ENCODE results near the gene TFEB. TPM values are rescaled to one million over a fixed set of nuclear protein-coding genes. Genes with fewer than 3 reads are reported as not detected.

The TFEB gene
- total and polyA plus RNA-seq, 2 donors (not counting 1 experiment from before 2014, with no cell fraction given) = 1.9 to 7.6 TPM

DNA sequence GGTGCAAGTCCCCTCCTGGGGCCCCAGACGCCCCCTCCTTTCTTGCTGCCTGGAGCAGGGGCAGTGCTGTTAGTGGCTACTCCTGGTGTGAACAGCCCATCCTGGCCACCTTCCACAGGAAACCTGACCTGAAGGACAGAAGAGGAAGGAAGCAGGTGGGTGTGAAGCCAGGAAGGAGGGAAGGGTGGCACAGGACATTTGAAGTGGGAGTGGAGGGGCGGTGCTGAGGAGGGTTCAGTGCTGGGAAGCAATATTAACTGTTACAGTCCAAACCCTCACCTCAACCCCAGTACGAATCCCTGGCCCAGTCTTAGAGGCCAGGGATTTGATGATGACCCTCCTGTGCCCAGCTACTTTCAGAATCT is 45.9 kb upstream of the TFEB start:
- Histone ChIP-seq H3K4me3 (replicated peaks in 1 of 4; ENCODE audit: control extremely low read depth in 1 of 4, insufficient read depth in 1 of 4, low read depth in 3 of 4, low read length in 4 of 4) (peak overlapping the region in 3 of 4 experiments; percentile 18 to 73 (median 50)), H3K9ac (ENCODE audit: insufficient read depth, low read length) (no peak overlapping the region), H3K4me1 (ENCODE audit: control insufficient read depth, extremely low read depth, insufficient read depth, low read length) (peaks cover 7% of the 10 kb centered on the region), H3K36me3 (ENCODE audit: control insufficient read depth, insufficient read depth, low read length) (peaks cover 3% of the 10 kb centered on the region), H3K27ac (ENCODE audit: insufficient read depth, low read length) (no peak overlapping the region), H3K79me2 (ENCODE audit: control insufficient read depth, insufficient read depth, low read length) (no peaks in the 10 kb centered on the region), H3K9me3 (ENCODE audit: control insufficient read depth, insufficient read depth, low read depth, low read length) (no peaks in the 10 kb centered on the region), H2AFZ (ENCODE audit: low read length) (no peak overlapping the region), H4K20me1 (ENCODE audit: control insufficient read depth, extremely low read depth, insufficient read depth, low read length) (no peaks in the 10 kb centered on the region), H3K27me3 (ENCODE audit: control insufficient read depth, insufficient read depth, low read length) (no peaks in the 10 kb centered on the region), H3K4me2 (ENCODE audit: extremely low read depth, insufficient read depth, low read length) (peak overlapping the region; percentile 61)
- TF ChIP-seq EZH2 (IDR thresholded peaks at IDR 0.05; ENCODE audit: low read length, missing control alignments) (no peak), CTCF (conservative IDR thresholded peaks at IDR 0.05 in 1 of 2, IDR thresholded peaks at IDR 0.05 in 1 of 2; ENCODE audit: low read depth in 1 of 2, low read length in 2 of 2) (no peak)
- DNase-seq (ENCODE audit: low read depth in 2 of 2) = no peak

DNA sequence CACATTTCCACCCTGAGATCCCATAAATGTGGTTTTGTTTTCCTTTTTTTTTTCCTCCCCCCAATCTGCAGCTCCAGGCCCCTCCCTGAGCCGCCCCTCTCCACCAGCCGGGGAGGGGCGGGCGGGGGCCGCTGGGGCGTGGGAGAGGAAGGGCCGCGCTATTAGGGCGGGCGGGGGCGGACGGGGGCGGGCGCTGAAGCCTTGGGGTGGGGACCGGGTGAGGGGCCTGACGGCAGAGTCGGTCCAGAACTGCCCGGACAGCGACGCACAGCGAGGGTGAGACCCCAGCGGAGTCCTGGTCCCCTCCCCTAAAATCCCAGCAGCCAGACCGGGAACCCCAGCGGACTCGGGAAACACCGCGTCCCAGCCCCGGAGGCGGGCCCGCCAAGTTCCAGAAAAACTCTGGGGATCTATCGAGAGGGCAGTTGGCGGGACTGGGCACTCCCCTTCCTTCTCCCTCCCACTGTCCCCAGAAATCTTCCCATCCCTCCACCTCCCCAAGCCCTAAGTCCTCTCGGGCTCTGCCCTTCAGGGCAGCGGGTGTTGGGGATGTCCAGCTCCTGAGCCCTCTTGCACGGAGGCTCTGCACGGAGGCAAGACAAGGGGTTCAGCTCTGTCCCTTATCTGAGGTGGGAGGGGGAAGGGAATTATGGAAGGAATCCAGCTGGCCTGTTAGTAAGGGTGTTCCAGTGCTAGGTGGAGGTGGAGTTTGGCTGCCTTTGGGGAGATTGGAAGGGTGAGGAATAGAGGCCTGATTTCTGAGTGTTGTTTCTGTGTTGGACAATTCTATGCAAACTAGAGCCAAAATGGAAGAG is 45.4 kb upstream of the TFEB start, which contains the start of gene PRICKLE4:
Gene PRICKLE4 (plus strand): TSS at position 232 of the 815 bp plus-strand sequence. CDS start 2,692 bp downstream, outside the sequence.
- Histone ChIP-seq H3K4me1 (ENCODE audit: control insufficient read depth, extremely low read depth, insufficient read depth, low read length) (peaks cover 5% of the 10 kb centered on the region), H3K9me3 (ENCODE audit: control insufficient read depth, insufficient read depth, low read depth, low read length) (no peaks in the 10 kb centered on the region), H3K9ac (ENCODE audit: insufficient read depth, low read length) (peak within 1 kb of the TSS; percentile 44), H4K20me1 (ENCODE audit: control insufficient read depth, extremely low read depth, insufficient read depth, low read length) (no peaks in the 10 kb centered on the region), H3K36me3 (ENCODE audit: control insufficient read depth, insufficient read depth, low read length) (peaks cover 3% of the 10 kb centered on the region), H3K27me3 (ENCODE audit: control insufficient read depth, insufficient read depth, low read length) (no peaks in the 10 kb centered on the region), H3K79me2 (ENCODE audit: control insufficient read depth, insufficient read depth, low read length) (no peaks in the 10 kb centered on the region), H3K27ac (ENCODE audit: insufficient read depth, low read length) (no peak within 1 kb of the TSS), H2AFZ (ENCODE audit: low read length) (peak within 1 kb of the TSS; percentile 78), H3K4me3 (replicated peaks in 1 of 4; ENCODE audit: control extremely low read depth in 1 of 4, insufficient read depth in 1 of 4, low read depth in 3 of 4, low read length in 4 of 4) (peak within 1 kb of the TSS; percentile 61 to 73 (median 64)), H3K4me2 (ENCODE audit: extremely low read depth, insufficient read depth, low read length) (peak within 1 kb of the TSS; percentile 79)
- TF ChIP-seq CTCF (conservative IDR thresholded peaks at IDR 0.05 in 1 of 2, IDR thresholded peaks at IDR 0.05 in 1 of 2; ENCODE audit: low read depth in 1 of 2, low read length in 2 of 2) (no peak), EZH2 (IDR thresholded peaks at IDR 0.05; ENCODE audit: low read length, missing control alignments) (no peak)
- DNase-seq (ENCODE audit: low read depth in 2 of 2) = no peak

DNA sequence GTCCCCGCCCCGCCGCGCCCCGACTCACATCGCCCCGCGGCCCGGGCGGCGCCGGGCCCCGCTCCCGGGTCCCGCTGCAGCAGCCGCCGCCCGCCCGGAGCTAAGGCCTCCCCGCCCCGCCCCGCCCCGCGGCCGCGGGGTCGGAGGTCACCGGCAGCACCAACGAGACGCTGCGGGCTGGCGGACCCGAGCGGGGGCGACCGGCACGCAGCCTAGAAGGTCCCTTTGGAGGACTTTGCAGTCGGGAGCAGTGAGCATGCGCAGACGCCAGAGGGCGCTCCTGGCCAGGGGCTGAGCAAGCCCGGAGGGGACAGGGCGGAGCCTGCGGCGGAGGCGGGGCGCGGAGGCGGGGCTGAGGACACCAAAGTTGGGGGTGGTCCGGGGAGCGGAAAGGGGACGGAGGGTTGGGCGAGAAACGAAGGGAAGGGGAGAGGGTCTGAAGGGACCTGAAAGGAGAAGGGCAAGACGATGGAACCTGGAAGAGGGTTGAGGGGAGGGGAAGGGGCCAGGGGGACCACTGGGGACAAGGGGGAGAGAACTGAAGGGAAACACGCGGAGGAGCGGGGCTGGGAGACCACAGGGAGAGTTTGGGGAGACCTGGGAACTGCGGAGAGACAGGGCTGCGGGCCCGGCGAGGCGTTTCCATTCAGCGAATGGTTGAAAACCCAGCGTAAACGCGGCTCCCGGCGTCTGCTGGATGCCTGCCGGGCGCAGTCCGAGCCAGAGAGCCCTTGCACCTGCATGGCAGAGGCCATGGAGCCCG is 44.6 kb upstream of the TFEB start, which contains the start of gene FRS3:
Gene FRS3 (minus strand): TSS at position 113 of the 763 bp plus-strand sequence. CDS start 2,913 bp downstream, outside the sequence.
- H3K9me3 ChIP-seq (ENCODE audit: control insufficient read depth, insufficient read depth, low read depth, low read length) = no peaks in the 10 kb centered on the region
- peak within 1 kb of the TSS; percentile 44 for H3K9ac ChIP-seq (ENCODE audit: insufficient read depth, low read length)
- H2AFZ ChIP-seq (ENCODE audit: low read length) = peak within 1 kb of the TSS; percentile 78
- TF ChIP-seq CTCF (conservative IDR thresholded peaks at IDR 0.05 in 1 of 2, IDR thresholded peaks at IDR 0.05 in 1 of 2; ENCODE audit: low read depth in 1 of 2, low read length in 2 of 2) (peak; percentile 84 to 89), EZH2 (IDR thresholded peaks at IDR 0.05; ENCODE audit: low read length, missing control alignments) (no peak)
- peak within 1 kb of the TSS; percentile 88 for H3K4me2 ChIP-seq (ENCODE audit: extremely low read depth, insufficient read depth, low read length)
- H3K4me3 ChIP-seq (replicated peaks in 1 of 4; ENCODE audit: control extremely low read depth in 1 of 4, insufficient read depth in 1 of 4, low read depth in 3 of 4, low read length in 4 of 4) = peak within 1 kb of the TSS; percentile 63 to 88 (median 72)
- peaks cover 3% of the 10 kb centered on the region for H3K4me1 ChIP-seq (ENCODE audit: control insufficient read depth, extremely low read depth, insufficient read depth, low read length)
- no peaks in the 10 kb centered on the region for H3K79me2 ChIP-seq (ENCODE audit: control insufficient read depth, insufficient read depth, low read length)
- H4K20me1 ChIP-seq (ENCODE audit: control insufficient read depth, extremely low read depth, insufficient read depth, low read length) = no peaks in the 10 kb centered on the region
- peaks cover 8% of the 10 kb centered on the region for H3K36me3 ChIP-seq (ENCODE audit: control insufficient read depth, insufficient read depth, low read length)
- H3K27ac ChIP-seq (ENCODE audit: insufficient read depth, low read length) = peak within 1 kb of the TSS; percentile 6
- DNase-seq (ENCODE audit: low read depth in 2 of 2) = peak; percentile 84 to 96
- no peaks in the 10 kb centered on the region for H3K27me3 ChIP-seq (ENCODE audit: control insufficient read depth, insufficient read depth, low read length)
